Prostate gland (tissue), 2 donors: ENCODE measurements around the gene SLK.

Experiments
- CTCF ChIP-seq, 4 experiments: fragments of 200-600 bp in 2 of 4; fragments of 450-650 bp in 2 of 4; sonication (generic) in 2 of 4; IDR thresholded peaks; 1 replicate in 3 of 4; 2 replicates in 1 of 4; pipeline ENCODE4 v1.5.1; 2016 to 2019; ENCODE audit warnings: antibody characterized with exemption in 4 of 4, mild to moderate bottlenecking in 2 of 4, moderate library complexity in 2 of 4
- POLR2A ChIP-seq: fragments of 450-650 bp; IDR thresholded peaks from one replicate; pipeline ENCODE4 v1.6.1; 2016; ENCODE audit warnings: antibody characterized with exemption, mild to moderate bottlenecking
- POLR2AphosphoS5 ChIP-seq: sonication (generic); formaldehyde crosslinking; IDR thresholded peaks from one replicate; pipeline ENCODE4 v1.6.1; 2017; ENCODE audit warnings: antibody characterized with exemption

DNA sequence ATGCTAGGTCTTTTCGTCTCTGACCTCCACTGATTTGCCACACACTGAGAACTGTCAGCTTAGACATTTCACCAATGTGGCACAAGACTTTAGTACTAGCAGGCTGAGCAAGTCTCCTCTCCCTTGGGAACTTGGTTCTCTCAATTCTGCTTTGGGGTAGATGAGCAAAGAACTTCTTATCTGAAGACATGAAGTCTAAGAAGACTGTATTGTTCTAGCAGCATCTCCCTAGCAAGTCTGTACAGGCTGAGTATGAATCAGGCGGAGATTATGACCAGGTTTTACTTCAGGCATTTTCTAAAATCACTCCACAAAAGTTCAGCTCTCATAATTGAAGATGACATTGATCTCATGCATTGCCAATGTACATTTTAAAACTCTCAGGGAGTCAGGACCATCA, 25.1 kb upstream of the SLK start:
- TF ChIP-seq POLR2A (no peak), CTCF (IDR thresholded peaks at IDR 0.05) (no peak), POLR2AphosphoS5 (no peak)
